ENCODE results near the gene RGS19. TPM values are rescaled to one million over a fixed set of nuclear protein-coding genes. Genes with fewer than 3 reads are reported as not detected.

RGS19 gene
- total RNA-seq, 1 donor, result 9.8 TPM

DNA sequence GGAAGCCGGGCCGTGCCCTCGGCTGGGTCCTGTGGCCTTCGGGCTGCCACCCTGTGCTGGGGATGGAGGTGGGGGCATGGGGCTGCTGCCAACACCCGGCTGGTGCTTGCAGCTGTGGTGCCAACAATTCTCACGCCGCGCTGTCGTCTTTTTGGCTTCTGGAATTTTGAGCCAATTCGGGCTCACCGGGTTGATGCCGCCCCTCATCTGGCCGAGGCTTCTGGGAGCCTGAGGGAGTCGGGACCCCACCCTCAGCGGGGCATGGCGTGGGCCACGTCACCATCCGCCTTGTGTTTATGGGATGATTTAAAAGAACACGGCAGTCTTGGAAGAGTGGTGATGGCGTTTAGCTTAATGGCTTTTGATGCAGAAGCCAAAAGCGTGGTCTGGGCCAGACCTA lies 36.7 kb upstream of the RGS19 start:
- TF ChIP-seq, protein P1, sequence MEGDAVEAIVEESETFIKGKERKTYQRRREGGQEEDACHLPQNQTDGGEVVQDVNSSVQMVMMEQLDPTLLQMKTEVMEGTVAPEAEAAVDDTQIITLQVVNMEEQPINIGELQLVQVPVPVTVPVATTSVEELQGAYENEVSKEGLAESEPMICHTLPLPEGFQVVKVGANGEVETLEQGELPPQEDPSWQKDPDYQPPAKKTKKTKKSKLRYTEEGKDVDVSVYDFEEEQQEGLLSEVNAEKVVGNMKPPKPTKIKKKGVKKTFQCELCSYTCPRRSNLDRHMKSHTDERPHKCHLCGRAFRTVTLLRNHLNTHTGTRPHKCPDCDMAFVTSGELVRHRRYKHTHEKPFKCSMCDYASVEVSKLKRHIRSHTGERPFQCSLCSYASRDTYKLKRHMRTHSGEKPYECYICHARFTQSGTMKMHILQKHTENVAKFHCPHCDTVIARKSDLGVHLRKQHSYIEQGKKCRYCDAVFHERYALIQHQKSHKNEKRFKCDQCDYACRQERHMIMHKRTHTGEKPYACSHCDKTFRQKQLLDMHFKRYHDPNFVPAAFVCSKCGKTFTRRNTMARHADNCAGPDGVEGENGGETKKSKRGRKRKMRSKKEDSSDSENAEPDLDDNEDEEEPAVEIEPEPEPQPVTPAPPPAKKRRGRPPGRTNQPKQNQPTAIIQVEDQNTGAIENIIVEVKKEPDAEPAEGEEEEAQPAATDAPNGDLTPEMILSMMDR (IDR thresholded peaks at IDR 0.05; ENCODE audit: insufficient read depth, low read length), result no peak
- H3K4me3 ChIP-seq (ENCODE audit: low read depth, low read length), result no peak overlapping the region
- DNase-seq (ENCODE audit: low read depth), result no peak

DNA sequence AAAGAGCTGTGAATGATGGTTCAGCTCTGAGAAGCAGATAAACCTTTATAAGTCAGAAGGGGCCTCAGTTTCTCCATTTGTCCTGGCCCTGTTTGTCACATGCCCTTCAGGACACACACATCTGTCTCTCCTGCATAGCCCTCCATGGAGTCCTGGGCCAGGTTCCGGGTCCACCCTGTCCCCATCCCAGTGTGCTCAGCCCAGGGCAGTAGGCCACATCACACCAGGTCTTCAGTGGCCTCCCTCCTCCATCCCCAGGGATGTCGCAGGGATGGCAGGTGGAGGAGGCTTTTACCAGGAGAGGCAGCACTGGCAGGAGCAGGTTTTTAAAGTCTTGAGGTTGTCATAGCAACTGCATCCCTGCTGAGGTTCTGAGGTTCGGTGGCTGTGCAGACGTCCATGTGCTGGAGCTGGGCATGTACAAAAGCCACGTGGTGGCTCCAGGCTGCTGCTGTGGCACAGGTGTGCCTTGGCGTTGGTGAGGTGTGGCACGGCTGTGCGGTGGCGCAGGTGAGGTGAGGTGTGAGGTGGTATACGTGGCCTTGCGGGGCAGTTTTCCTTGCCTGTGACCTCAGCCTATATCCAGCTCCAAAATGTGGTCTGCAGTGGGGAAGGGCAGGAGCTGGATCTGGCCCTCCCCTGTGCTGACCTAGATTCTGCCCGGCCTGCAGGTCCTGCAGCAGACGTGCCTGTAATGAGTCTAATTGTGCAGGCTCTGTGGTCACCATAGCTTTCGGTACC lies 36.0 kb upstream of the RGS19 start:
- no peak overlapping the region for H3K4me3 ChIP-seq (ENCODE audit: low read depth, low read length)
- TF ChIP-seq, protein P1 (IDR thresholded peaks at IDR 0.05; ENCODE audit: insufficient read depth, low read length), result no peak
- no peak for DNase-seq (ENCODE audit: low read depth)

DNA sequence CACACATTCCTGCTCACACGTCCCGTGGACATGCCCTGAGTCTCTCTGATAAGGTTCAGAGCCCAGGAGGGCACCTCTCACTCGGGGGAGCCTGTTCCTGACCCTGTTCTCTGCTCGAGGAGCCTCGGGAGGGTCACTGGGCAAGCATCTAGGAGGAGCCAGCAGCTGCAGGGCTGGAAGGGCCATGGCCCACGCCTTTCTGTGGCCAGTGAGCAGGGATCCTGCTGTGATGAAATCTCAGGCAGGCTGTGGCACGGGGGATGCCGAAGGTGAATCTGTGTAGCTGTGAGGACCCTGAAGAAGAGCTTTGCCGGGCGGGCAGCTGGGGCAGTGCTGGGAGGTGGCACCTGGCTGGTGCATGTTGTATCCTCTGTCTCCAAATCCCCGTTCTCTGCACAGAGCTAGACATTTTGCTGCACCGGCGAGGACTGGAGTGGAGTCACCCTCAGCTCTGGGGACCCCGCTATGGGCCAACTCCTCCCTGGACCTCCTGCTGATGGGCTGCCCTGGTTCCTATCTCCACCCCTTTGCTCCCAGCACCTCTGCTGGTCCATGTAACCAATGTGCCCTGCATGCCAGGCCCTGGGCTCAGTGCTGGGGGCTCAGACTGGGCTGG lies 35.1 kb upstream of the RGS19 start:
- H3K4me3 ChIP-seq (ENCODE audit: low read depth, low read length), result no peak overlapping the region
- TF ChIP-seq, protein P1 (IDR thresholded peaks at IDR 0.05; ENCODE audit: insufficient read depth, low read length), result no peak
- no peak for DNase-seq (ENCODE audit: low read depth)

DNA sequence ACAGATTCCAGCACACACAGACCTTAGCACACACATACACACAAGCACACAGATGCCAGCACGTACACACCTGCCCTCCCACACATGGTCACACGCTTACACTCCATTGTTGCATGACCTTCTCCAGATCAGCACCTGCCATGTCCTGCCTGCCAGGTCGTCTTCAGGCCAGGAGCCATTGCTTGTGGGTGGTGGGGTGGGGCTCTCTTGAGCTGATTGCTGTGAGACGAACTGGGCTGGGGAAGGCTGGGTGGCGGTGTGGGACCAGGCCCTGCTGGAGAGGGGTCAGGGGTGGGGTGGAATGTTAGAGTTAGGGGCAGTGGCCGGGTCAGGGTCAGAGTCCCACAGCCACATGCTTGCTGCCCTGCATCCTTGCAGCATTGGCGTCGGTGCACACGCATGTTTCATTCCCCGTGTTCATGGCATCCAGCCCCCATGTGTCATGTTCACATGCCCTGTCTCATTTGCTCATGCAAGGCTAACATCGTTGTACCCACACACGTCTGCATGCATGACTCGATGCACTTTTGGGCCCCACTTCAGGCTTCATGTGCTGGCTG lies 34.6 kb upstream of the RGS19 start:
- H3K4me3 ChIP-seq (ENCODE audit: low read depth, low read length), result no peak overlapping the region
- DNase-seq (ENCODE audit: low read depth), result no peak
- TF ChIP-seq, protein P1 (IDR thresholded peaks at IDR 0.05; ENCODE audit: insufficient read depth, low read length), result no peak

DNA sequence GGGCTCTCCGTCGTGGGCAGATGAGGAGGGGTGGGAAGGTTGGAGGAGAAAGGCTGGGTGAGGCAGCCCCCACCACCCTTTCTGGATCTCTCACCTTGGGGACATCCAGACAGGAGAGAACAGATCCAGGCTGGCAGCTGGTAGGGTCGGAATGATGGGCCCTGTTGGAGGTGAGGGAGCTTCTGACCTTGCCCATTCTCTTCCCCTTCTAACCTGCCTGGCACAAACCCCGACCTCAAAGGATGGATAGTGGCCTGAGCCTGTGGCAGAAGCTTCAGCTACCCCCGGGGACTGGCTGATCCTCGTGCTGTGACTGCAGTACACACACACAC lies 34.1 kb upstream of the RGS19 start:
- H3K4me3 ChIP-seq (ENCODE audit: low read depth, low read length), result no peak overlapping the region
- TF ChIP-seq, protein P1 (IDR thresholded peaks at IDR 0.05; ENCODE audit: insufficient read depth, low read length), result no peak
- DNase-seq (ENCODE audit: low read depth), result no peak

DNA sequence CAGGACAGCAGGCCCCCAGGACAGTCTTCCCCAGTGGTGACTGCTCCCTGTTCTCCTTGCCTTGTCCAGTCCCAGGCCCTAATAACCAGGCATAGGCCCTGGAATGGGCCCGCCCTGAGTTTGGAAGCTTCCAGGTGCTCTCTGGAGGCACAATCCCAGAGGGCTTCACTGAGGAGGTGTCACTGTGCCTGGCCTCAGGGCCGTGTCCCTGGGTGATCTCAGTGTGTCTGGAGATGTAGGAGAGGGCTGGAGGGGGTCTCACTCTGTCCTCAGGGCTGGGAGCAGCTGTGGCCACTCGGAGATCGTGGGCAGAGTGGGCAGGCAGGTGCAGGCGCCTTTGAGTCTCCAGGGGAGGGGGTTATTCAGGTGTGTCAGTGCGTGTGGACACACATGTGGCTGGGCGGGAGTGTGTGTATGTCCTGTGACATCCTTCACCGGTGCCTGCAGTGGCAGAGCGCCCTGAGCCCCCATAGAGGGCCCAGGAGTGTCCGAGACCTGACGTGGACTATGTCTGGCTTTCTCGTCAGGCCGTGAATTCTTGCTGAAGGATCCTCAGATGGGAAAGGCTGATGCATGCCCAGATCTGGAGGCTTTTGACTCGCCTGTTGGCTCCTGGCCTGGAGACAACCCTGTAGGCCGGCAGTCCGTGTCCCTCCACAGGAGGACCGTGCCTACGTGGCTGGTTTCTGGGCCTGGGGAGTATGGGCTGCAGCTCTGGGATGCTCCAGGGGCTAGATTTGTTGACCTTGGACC lies 33.5 kb upstream of the RGS19 start:
- TF ChIP-seq, protein P1 (IDR thresholded peaks at IDR 0.05; ENCODE audit: insufficient read depth, low read length), result no peak
- no peak for DNase-seq (ENCODE audit: low read depth)

More for the DNA sequence above, 33.5 kb upstream of the RGS19 start:
- no peak overlapping the region for H3K4me3 ChIP-seq (ENCODE audit: low read depth, low read length)
